Tibial nerve (tissue), 4 donors: Measurements from ENCODE around the gene SOX1. TPM values are rescaled to one million over a fixed set of nuclear protein-coding genes. Genes with fewer than 3 reads are reported as not detected.

Experiments
- DNase-seq, 2 donors: peaks; one replicate each; pipeline ENCODE4 v3.0.0-alpha.2; 2019; ENCODE audit warnings: low spot score in 2 of 2
- H3K27ac ChIP-seq, 4 donors: fragments of 200-600 bp; sonication (generic) in 3 of 4; one replicate each; pipeline ENCODE4 v1.5.1; 2017 to 2019; ENCODE audit warnings: mild to moderate bottlenecking in 1 of 4
- H3K27me3 ChIP-seq, 2 donors: fragments of 200-600 bp; sonication (generic) in 1 of 2; one replicate each; pipeline versions ENCODE4 v1.5.1 to v1.6.0; 2017 to 2019
- H3K36me3 ChIP-seq, 3 donors: fragments of 200-600 bp; sonication (generic); one replicate each; pipeline ENCODE4 v1.5.1; 2018 to 2019
- H3K4me1 ChIP-seq, 4 donors: fragments of 200-600 bp; sonication (generic) in 3 of 4; one replicate each; pipeline ENCODE4 v1.5.1; 2017 to 2019
- H3K4me3 ChIP-seq, 4 donors: fragments of 200-600 bp; sonication (generic) in 3 of 4; one replicate each; pipeline ENCODE4 v1.5.1; 2017 to 2019; ENCODE audit warnings: mild to moderate bottlenecking in 1 of 4, moderate library complexity in 1 of 4
- H3K9me3 ChIP-seq, 4 donors: fragments of 200-600 bp; sonication (generic) in 3 of 4; one replicate each; pipeline ENCODE4 v1.5.1; 2017 to 2019
- EP300 ChIP-seq, 2 donors: sonication (generic); formaldehyde crosslinking; IDR thresholded peaks; one replicate each; pipeline ENCODE4 v1.6.1; 2017; ENCODE audit warnings: antibody characterized with exemption in 2 of 2, mild to moderate bottlenecking in 1 of 2
- POLR2A ChIP-seq, 2 donors: fragments of 450-650 bp; IDR thresholded peaks; one replicate each; pipeline ENCODE4 v1.6.1; 2017; ENCODE audit warnings: antibody characterized with exemption in 2 of 2, mild to moderate bottlenecking in 2 of 2, moderate library complexity in 2 of 2
- WGBS, 2 donors: methylation state at CpG; one replicate each; pipeline ENCODE4 v1.1.5; 2018; 5-methylcytosine and 5-hydroxymethylcytosine counted together
- total RNA-seq, 4 donors: library from RNA; depleted of rRNA; stranded (reverse); fragments of >200 nt; gene quantifications; one replicate each; pipeline ENCODE4 v1.1.0, GENCODE V29; 2016
- TF ChIP-seq, protein P1 (sequence below), 5 experiments: fragments of 200-600 bp in 3 of 5; fragments of 450-650 bp in 2 of 5; sonication (generic) in 3 of 5; IDR thresholded peaks; one replicate each; pipeline ENCODE4 v1.5.1; 2016 to 2019; ENCODE audit warnings: antibody characterized with exemption in 5 of 5, mild to moderate bottlenecking in 3 of 5, moderate library complexity in 2 of 5

Gene SOX1
- total RNA-seq, 4 donors from 2014 or later, result not detected

DNA sequence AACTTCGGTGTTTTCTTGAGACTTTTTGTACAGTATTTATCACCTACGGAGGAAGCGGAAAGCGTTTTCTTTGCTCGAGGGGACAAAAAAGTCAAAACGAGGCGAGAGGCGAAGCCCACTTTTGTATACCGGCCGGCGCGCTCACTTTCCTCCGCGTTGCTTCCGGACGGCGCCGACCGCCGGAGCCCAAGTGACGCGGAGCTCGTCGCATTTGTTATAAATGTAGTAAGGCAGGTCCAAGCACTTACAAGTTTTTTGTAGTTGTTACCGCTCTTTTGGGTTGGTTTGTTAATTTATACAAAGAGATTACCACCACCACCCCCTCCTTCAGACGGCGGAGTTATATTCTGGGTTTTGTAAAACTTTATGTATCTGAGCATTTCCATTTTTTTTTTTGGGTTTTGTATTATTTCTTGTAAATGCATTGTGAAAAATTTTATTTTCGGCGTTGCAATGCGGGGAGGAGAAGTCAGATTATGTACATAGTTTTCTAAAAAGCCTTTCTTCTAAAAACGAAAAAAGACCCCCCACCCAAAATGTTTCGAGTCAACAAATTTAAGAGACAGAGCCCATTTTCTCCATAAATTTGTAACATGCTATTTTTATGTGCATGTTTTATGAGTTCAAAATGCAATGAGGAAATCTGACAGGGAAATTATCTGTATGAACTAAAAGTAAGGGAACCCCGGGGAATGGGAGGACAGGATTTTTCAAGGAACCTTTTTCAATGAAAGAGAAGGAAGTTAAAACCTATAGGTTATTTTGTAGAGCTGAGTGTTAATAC, 2.3 kb downstream of the SOX1 start:
- no peak for TF ChIP-seq POLR2A (IDR thresholded peaks at IDR 0.05)
- TF ChIP-seq EP300 (IDR thresholded peaks at IDR 0.05), result no peak
- TF ChIP-seq, protein P1, sequence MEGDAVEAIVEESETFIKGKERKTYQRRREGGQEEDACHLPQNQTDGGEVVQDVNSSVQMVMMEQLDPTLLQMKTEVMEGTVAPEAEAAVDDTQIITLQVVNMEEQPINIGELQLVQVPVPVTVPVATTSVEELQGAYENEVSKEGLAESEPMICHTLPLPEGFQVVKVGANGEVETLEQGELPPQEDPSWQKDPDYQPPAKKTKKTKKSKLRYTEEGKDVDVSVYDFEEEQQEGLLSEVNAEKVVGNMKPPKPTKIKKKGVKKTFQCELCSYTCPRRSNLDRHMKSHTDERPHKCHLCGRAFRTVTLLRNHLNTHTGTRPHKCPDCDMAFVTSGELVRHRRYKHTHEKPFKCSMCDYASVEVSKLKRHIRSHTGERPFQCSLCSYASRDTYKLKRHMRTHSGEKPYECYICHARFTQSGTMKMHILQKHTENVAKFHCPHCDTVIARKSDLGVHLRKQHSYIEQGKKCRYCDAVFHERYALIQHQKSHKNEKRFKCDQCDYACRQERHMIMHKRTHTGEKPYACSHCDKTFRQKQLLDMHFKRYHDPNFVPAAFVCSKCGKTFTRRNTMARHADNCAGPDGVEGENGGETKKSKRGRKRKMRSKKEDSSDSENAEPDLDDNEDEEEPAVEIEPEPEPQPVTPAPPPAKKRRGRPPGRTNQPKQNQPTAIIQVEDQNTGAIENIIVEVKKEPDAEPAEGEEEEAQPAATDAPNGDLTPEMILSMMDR (IDR thresholded peaks at IDR 0.05), result no peak
- peaks cover 0 to 52% (median 9%) of the 10 kb centered on the region in 4 donors for H3K4me1 ChIP-seq
- WGBS, 2 donors, result 6 to 7% methylated on average over 33 of the region's 33 CpGs
- no peak overlapping the region for H3K4me3 ChIP-seq
- H3K27ac ChIP-seq, result no peak overlapping the region
- no peaks in the 10 kb centered on the region for H3K36me3 ChIP-seq
- peaks cover 7 to 85% of the 10 kb centered on the region in 2 donors for H3K27me3 ChIP-seq
- H3K9me3 ChIP-seq, result no peaks in the 10 kb centered on the region
- DNase-seq, result no peak

DNA sequence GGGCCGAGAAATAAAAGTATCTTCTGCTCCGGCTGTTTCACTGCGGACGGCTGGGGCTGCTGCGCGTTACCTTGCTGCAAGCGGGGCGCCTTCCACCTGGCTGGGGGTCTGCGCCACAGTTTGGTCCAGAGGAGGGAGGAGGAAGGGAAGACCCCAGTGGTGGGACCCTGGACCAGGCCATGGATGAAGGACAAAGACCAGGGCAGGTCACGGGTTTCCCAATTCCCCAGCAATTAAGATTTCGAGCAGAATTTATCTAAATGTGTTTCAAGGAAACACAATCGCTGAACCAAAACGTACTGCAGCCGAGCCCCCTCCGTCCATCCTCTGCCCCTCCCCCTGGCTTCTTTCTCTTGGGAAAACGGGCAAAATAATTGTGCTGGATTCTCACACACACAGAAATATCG, 2.9 kb downstream of the SOX1 start:
- no peak for DNase-seq
- TF ChIP-seq EP300 (IDR thresholded peaks at IDR 0.05) (no peak), POLR2A (IDR thresholded peaks at IDR 0.05) (no peak)
- TF ChIP-seq, protein P1 (IDR thresholded peaks at IDR 0.05), result no peak

DNA sequence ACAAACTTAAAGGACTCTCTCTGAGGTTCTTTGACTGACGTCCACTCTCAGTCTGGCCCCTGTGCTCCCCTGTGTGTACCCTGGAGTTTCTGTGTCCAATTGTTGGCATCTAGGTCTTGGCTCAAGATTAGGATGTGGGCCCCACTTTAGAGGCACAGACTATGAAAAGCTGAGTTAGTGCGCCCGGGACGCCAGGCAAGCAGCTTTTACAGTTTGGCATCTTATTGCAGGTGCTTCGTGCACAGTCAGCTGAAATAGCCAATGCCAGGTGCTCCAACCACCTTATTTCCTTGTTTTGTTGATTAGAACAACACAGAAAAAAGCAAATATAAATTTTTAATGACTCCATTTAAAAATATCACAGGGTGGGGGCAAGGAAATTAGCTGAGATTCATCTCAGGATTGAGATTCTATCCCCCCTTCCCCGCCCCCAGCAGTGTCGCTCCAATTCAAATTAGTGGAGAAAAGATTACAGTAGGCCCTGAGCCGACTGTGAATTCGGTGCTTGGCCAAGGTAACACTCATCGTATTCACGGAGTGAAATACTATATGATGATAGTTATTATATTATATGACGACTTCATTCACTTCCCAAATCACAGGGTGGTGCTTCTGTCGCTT, 4.3 kb downstream of the SOX1 start:
- Histone ChIP-seq H3K27me3 (peaks cover 7 to 85% of the 10 kb centered on the region in 2 donors), H3K4me1 (peaks cover 0 to 42% (median 9%) of the 10 kb centered on the region in 4 donors), H3K36me3 (no peaks in the 10 kb centered on the region), H3K4me3 (no peak overlapping the region), H3K27ac (no peak overlapping the region), H3K9me3 (no peaks in the 10 kb centered on the region)
- no peak for DNase-seq
- 42 to 51% methylated on average over 13 of the region's 13 CpGs for WGBS, 2 donors
- no peak for TF ChIP-seq EP300 (IDR thresholded peaks at IDR 0.05)

More for the DNA sequence above, 2.9 kb downstream of the SOX1 start:
- no peak overlapping the region for H3K27ac ChIP-seq
- peaks cover 0 to 52% (median 9%) of the 10 kb centered on the region in 4 donors for H3K4me1 ChIP-seq
- peaks cover 7 to 85% of the 10 kb centered on the region in 2 donors for H3K27me3 ChIP-seq
- no peak overlapping the region for H3K4me3 ChIP-seq
- no peaks in the 10 kb centered on the region for H3K9me3 ChIP-seq
- no peaks in the 10 kb centered on the region for H3K36me3 ChIP-seq
- WGBS, 2 donors, result 6 to 9% methylated on average over 17 of the region's 17 CpGs

DNA sequence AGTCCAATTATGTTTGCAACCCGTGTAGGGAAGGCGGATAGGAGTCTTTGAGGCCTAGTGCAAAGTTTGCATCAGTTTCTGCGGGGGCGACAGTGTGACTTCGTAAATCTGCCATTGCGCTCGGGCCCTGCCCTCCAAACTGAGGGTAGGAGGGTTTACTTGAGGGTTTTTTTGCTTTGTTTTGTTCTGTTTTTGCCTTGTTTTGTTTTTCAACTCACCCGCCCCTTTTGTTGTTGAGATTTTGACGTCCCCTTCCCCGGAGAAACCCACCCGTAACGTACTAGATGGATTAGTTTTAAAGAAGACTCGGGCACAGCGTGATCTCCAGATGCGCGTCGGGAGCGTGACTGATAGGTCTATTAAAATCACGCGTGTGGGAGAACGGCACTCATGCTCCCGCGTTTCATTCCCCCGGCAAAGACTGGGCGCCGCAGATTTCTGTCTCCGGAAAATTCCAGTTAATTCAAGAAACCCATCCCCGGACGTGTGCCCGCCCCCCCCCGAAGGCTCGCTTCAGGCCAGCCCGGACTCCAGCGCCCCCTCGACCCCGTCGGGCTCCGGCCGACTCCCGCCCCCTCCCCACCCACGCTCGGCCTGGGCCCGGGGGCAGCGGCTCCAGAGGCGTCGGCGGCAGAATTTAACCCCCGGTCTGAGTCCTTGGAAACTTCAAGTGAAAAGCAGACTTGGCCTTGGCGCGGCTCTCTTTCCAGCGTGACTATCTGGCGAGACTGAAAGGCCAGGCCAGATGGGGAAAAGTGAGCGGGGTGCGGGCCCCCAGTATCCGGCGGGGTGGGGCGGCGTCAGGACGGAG, 5.0 kb downstream of the SOX1 start:
- Histone ChIP-seq H3K36me3 (no peaks in the 10 kb centered on the region), H3K27me3 (peaks cover 7 to 88% of the 10 kb centered on the region in 2 donors), H3K4me3 (peak overlapping the region in 1 of 4 donors; percentile 27), H3K9me3 (no peaks in the 10 kb centered on the region), H3K4me1 (peaks cover 0 to 35% (median 9%) of the 10 kb centered on the region in 4 donors), H3K27ac (no peak overlapping the region)
- DNase-seq, result no peak
- TF ChIP-seq EP300 (IDR thresholded peaks at IDR 0.05), result no peak
- no peak for TF ChIP-seq POLR2A (IDR thresholded peaks at IDR 0.05)
- TF ChIP-seq, protein P1 (IDR thresholded peaks at IDR 0.05), result no peak
- 19 to 25% methylated on average over 43 to 55 of the region's 59 CpGs for WGBS, 2 donors

DNA sequence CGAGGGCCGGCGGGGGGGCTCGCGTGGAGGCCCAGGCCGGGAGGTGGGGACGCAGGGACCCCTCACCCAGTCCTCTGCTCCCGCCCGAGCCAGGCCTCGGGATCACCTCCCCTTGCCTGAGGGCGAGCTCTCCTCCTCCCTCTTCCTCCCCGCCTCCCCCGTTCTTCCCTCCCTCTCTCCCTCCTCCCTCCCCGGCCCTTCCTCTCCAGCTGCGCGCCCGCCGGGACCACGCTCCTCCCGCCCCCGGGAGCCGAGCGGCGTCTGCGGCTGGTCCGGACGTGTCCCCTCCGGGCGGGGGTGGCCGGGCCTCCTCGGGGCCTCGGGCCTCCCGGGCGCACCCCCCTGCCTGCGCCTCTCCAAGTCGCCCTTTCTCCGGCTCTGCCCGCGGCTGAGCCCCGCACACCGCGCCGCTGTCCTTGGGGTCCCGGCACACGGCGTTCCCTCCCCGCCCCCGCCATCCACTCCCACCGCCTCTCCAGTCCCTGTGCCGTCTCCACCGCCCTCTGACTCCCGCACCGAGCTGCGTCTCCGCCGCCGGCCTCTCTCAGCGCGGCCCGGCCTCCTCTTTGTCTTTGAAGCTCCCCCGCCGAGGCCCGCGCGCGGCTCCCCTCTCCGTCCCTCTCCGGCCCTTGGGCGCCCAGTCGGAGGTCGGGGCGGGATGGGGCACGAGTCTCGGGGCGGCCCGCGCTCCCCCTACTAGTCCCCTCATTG, 5.7 kb downstream of the SOX1 start:
- 2% methylated on average over 28 to 61 of the region's 77 CpGs for WGBS, 2 donors

More for the DNA sequence above, 5.7 kb downstream of the SOX1 start:
- Histone ChIP-seq H3K27ac (no peak overlapping the region), H3K27me3 (peaks cover 7 to 90% of the 10 kb centered on the region in 2 donors), H3K4me3 (peak overlapping the region in 1 of 4 donors; percentile 27), H3K4me1 (peaks cover 0 to 28% (median 8%) of the 10 kb centered on the region in 4 donors), H3K36me3 (no peaks in the 10 kb centered on the region), H3K9me3 (no peaks in the 10 kb centered on the region)
- TF ChIP-seq, protein P1 (IDR thresholded peaks at IDR 0.05), result no peak
- no peak for TF ChIP-seq POLR2A (IDR thresholded peaks at IDR 0.05)
- TF ChIP-seq EP300 (IDR thresholded peaks at IDR 0.05), result no peak
- no peak for DNase-seq
